Prostate gland (tissue), 2 donors: Measurements from ENCODE around the gene TMSB4X.

Experiments
- CTCF ChIP-seq, 4 experiments: fragments of 200-600 bp in 2 of 4; fragments of 450-650 bp in 2 of 4; sonication (generic) in 2 of 4; IDR thresholded peaks; 1 replicate in 3 of 4; 2 replicates in 1 of 4; pipeline ENCODE4 v1.5.1; 2016 to 2019; ENCODE audit warnings: antibody characterized with exemption in 4 of 4, mild to moderate bottlenecking in 2 of 4, moderate library complexity in 2 of 4
- POLR2A ChIP-seq: fragments of 450-650 bp; IDR thresholded peaks from one replicate; pipeline ENCODE4 v1.6.1; 2016; ENCODE audit warnings: antibody characterized with exemption, mild to moderate bottlenecking

DNA sequence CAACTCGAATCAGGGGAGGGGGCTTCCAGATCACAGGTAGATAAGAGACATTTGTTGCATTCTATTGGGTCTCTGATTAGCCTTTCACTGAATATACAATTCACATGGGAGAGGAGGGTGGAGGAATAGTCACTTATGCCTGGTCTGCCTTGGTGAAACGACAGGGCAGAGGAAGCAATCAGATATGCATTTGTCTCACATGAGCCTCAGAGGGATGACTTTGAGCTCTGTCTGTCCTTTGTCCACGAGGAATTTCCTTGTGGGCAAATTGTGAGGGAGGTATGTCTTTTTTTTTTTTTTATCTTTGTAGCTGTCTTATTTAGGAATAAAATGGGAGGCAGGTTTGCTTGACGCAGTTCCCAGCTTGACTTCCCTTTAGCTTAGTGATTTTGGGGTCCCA is 28.5 kb upstream of the TMSB4X start:
- TF ChIP-seq POLR2A (no peak), CTCF (IDR thresholded peaks at IDR 0.05) (no peak)
